PC-3 (cell line): ENCODE measurements around the gene GGCX. TPM values are rescaled to one million over a fixed set of nuclear protein-coding genes. Genes with fewer than 3 reads are reported as not detected.
A peak's percentile ranks its signal among the peaks of the same experiment; 100 is the strongest.

Experiments
- ATAC-seq: fragments of 200-7000 bp; cut with Tn5 transposase; 2 replicates; pipeline ENCODE4 v1.9.1; 2020; ENCODE audit warnings: mild to moderate bottlenecking, moderate library complexity
- BruUV-seq: library from RNA; stranded (reverse); fragments of 400-500 nt; replicated peaks from 2 replicates; lab custom pipeline; 2021; lab: Mats Ljungman, UMichigan
- CTCF ChIA-PET: fragments of 300-600 bp; sonication (Branson Sonifier 250); formaldehyde crosslinking; loops from one replicate; lab custom pipeline; 2022; ENCODE audit warnings: antibody characterized with exemption; lab: Charles Lee
- POLR2A ChIA-PET: fragments of 300-600 bp; sonication (Branson Sonifier 250); formaldehyde crosslinking; loops from one replicate; lab custom pipeline; 2022; ENCODE audit warnings: antibody characterized with exemption; ENCODE audit not compliant: unreplicated experiment; lab: Charles Lee
- DNase-seq: peaks from one replicate; pipeline ENCODE4 v3.0.0-alpha.2; 2015
- H2AFZ ChIP-seq: fragments of 300-600 bp; sonication (generic); 2 replicates; pipeline ENCODE4 v1.6.0; 2016; ENCODE audit warnings: antibody characterized with exemption, low read length
- H3F3A ChIP-seq: fragments of 300-600 bp; sonication (generic); one replicate; pipeline ENCODE4 v1.6.0; 2017; ENCODE audit warnings: antibody characterized with exemption, low read length, control low read depth, mild to moderate bottlenecking; ENCODE audit not compliant: unreplicated experiment
- H3K27ac ChIP-seq: fragments of 300-600 bp; sonication (generic); 2 replicates; pipeline ENCODE4 v1.5.1; 2016; ENCODE audit warnings: mild to moderate bottlenecking, low read length
- H3K27me3 ChIP-seq: fragments of 300-600 bp; sonication (generic); 2 replicates; pipeline ENCODE4 v1.6.1; 2016; ENCODE audit warnings: low read length, mixed read lengths
- H3K36me3 ChIP-seq: fragments of 300-600 bp; sonication (generic); 2 replicates; pipeline ENCODE4 v1.6.1; 2016; ENCODE audit warnings: low read depth, mixed run types, low read length, mixed read lengths
- H3K4me1 ChIP-seq: fragments of 300-600 bp; sonication (generic); 2 replicates; pipeline ENCODE4 v1.5.1; 2016; ENCODE audit warnings: low read length; ENCODE audit not compliant: insufficient read depth
- H3K4me2 ChIP-seq: fragments of 300-600 bp; sonication (generic); 2 replicates; pipeline ENCODE4 v1.6.0; 2016; ENCODE audit warnings: low read length
- H3K4me3 ChIP-seq: fragments of 300-600 bp; sonication (generic); 2 replicates; pipeline ENCODE4 v1.5.1; 2016; ENCODE audit warnings: mild to moderate bottlenecking, low read length, mixed read lengths
- H3K79me2 ChIP-seq: fragments of 300-600 bp; sonication (generic); 2 replicates; pipeline ENCODE4 v1.6.1; 2017; ENCODE audit warnings: low read length, mixed read lengths
- H3K9ac ChIP-seq: fragments of 300-600 bp; sonication (generic); 2 replicates; pipeline ENCODE4 v1.6.0; 2016; ENCODE audit warnings: mild to moderate bottlenecking, low read length
- H3K9me2 ChIP-seq: fragments of 300-600 bp; sonication (generic); replicated peaks from 2 replicates; pipeline ENCODE4 v1.6.1; 2016; ENCODE audit warnings: mixed run types, low read length, mixed read lengths
- H3K9me3 ChIP-seq: fragments of 300-600 bp; sonication (generic); 2 replicates; pipeline ENCODE4 v1.6.1; 2016; ENCODE audit warnings: low read length, mixed read lengths
- H4K20me1 ChIP-seq: fragments of 300-600 bp; sonication (generic); 2 replicates; pipeline ENCODE4 v1.6.1; 2016; ENCODE audit warnings: low read length, mixed read lengths
- EZH2 ChIP-seq: fragments of 300-600 bp; sonication (generic); IDR thresholded peaks from one replicate; pipeline ENCODE4 v1.6.1; 2017; ENCODE audit warnings: antibody characterized with exemption, mild to moderate bottlenecking, low read length; ENCODE audit not compliant: unreplicated experiment
- EZH2phosphoT487 ChIP-seq: fragments of 300-600 bp; sonication (generic); IDR thresholded peaks from 2 replicates; pipeline ENCODE4 v1.6.1; 2018; ENCODE audit warnings: mild to moderate bottlenecking, antibody characterized with exemption, low read length, borderline replicate concordance
- intact Hi-C: fragments of 100-400 bp; cut with micrococcal nuclease; formaldehyde crosslinking; loops from 2 replicates; pipeline ENCODE4 v1.9.0; 2023
- total RNA-seq: library from RNA; depleted of rRNA; stranded (reverse); fragments of >200 nt; gene quantifications from 2 replicates; pipeline ENCODE4 v1.2.3, GENCODE V29; 2014
- TF ChIP-seq, protein P1 (sequence below): fragments of 300-600 bp; sonication (generic); conservative IDR thresholded peaks from 2 replicates; pipeline ENCODE4 v1.5.1; 2017; ENCODE audit warnings: antibody characterized with exemption, low read depth, mild to moderate bottlenecking, low read length

The GGCX gene
- total RNA-seq, 1 experiment from 2014 or later, result 46.7 TPM

DNA sequence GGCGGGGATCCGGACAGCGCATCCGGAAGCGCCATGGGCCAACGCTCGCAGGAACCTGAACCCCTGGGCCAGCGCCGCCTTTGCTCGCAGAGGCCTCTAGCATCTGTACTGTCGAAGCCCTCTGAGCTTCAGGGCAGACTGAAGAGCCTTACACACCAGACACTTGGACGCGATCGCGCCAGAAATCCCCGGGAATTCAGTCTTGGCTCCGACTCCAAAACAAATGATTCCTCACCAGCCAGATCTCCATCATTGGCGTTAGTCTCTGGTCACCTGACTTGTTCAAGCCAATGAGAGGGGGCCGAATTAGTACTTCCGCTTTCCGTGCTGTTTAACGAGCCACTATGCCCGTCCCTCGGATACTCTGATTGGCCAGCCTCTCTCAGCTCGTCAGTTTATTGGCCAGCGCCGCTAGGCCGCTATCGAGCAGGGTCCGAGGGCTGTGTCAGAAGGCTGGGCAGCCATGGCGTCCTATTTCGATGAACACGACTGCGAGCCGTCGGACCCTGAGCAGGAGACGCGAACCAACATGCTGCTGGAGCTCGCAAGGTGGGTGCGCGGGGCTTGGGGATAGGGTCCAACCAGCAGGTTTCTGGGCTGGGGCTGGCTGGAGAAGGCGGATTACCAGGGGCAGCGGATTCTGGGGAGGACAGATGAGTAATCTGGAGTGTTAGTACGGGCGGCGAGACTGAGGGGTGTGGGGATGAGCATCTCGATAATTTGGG, 34.2 kb upstream of the GGCX start, which contains the start of gene RNF181:
Gene RNF181 (plus strand): TSS at position 445 of the 725 bp plus-strand sequence. CDS start 19 bp downstream, at position 464.
- intact Hi-C loops, result loop anchor here (2.0 kb wide), 1 partner anchor 175 kb away; no protein-coding TSS in a partner anchor
- Histone ChIP-seq H3K9me3 (no peaks in the 10 kb centered on the region), H3K27me3 (no peaks in the 10 kb centered on the region), H3F3A (no peaks in the 10 kb centered on the region), H3K36me3 (peaks cover 13% of the 10 kb centered on the region; the same call in 1 of the 2 replicates), H3K9ac (peak within 1 kb of the TSS; percentile 79), H3K27ac (peak within 1 kb of the TSS; percentile 69), H3K4me1 (peaks cover 20% of the 10 kb centered on the region), H3K79me2 (peaks cover 20% of the 10 kb centered on the region), H3K4me2 (peak within 1 kb of the TSS; percentile 97), H2AFZ (peak within 1 kb of the TSS; percentile 75), H4K20me1 (no peaks in the 10 kb centered on the region), H3K9me2 (no peaks in the 10 kb centered on the region), H3K4me3 (peak within 1 kb of the TSS; percentile 85)
- no TSS peak for BruUV-seq
- DNase-seq (peak; percentile 99), ATAC-seq (peak; percentile 97)
- TF ChIP-seq, protein P1, sequence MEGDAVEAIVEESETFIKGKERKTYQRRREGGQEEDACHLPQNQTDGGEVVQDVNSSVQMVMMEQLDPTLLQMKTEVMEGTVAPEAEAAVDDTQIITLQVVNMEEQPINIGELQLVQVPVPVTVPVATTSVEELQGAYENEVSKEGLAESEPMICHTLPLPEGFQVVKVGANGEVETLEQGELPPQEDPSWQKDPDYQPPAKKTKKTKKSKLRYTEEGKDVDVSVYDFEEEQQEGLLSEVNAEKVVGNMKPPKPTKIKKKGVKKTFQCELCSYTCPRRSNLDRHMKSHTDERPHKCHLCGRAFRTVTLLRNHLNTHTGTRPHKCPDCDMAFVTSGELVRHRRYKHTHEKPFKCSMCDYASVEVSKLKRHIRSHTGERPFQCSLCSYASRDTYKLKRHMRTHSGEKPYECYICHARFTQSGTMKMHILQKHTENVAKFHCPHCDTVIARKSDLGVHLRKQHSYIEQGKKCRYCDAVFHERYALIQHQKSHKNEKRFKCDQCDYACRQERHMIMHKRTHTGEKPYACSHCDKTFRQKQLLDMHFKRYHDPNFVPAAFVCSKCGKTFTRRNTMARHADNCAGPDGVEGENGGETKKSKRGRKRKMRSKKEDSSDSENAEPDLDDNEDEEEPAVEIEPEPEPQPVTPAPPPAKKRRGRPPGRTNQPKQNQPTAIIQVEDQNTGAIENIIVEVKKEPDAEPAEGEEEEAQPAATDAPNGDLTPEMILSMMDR, result no peak
- no peak for TF ChIP-seq EZH2phosphoT487
- TF ChIP-seq EZH2, result no peak
- POLR2A ChIA-PET, result interaction anchor here (0.6 to 1.6 kb wide), 5 partner anchors 16 to 1014 kb away, joined by 3 to 5 read pairs (median 4); partner anchors contain the start of genes C2orf68 and MAT2A
- CTCF ChIA-PET, result interaction anchor here (0.6 to 0.7 kb wide), 2 partner anchors 53 to 242 kb away, joined by 3 to 4 read pairs; no protein-coding TSS in a partner anchor

DNA sequence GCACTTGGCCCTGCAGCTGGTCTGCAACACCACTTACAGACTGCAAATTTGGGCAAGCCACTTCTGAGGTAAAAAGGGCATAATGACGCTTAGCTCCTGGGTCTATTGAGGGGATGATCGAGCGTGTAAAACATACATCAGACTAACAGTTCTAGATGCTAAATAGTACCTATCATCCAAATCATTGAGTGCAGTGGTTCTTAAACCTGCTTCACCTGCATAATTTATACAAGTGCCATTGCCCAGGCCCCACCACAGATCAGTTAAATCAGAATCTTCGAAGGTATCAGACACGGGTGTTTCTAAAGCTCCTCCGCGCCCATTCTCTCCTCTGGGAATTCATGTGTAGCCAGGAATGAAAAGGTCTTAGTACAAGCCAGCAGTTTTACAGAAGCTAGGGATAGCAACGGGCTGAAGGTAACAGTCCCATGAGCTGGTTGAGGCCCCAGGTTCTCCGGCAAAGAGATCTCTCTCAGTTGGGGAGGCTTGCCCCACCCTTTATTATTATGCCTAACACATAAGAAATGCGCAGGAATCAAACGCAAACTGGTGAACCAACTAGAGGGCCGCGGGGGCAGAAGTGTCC, 33.5 kb upstream of the GGCX start:
- POLR2A ChIA-PET, result interaction anchor here (0.6 to 1.6 kb wide), 5 partner anchors 17 to 1014 kb away, joined by 3 to 5 read pairs (median 4); partner anchors contain the start of genes C2orf68 and MAT2A
- Histone ChIP-seq H3K36me3 (peaks cover 13% of the 10 kb centered on the region; the same call in 1 of the 2 replicates), H3K9me3 (no peaks in the 10 kb centered on the region), H3K9me2 (no peaks in the 10 kb centered on the region), H2AFZ (peak overlapping the region; percentile 75), H3K27ac (peak overlapping the region; percentile 69), H4K20me1 (no peaks in the 10 kb centered on the region), H3F3A (no peaks in the 10 kb centered on the region), H3K4me1 (peaks cover 24% of the 10 kb centered on the region), H3K4me3 (peak overlapping the region; percentile 85), H3K79me2 (peaks cover 20% of the 10 kb centered on the region), H3K4me2 (peak overlapping the region; percentile 91), H3K9ac (peak overlapping the region; percentile 79), H3K27me3 (no peaks in the 10 kb centered on the region)
- TF ChIP-seq, protein P1, result no peak
- TF ChIP-seq EZH2phosphoT487, result no peak
- no peak for TF ChIP-seq EZH2
- BruUV-seq, result TSS peak; percentile 85
- intact Hi-C loops, result loop anchor here (2.0 kb wide), 1 partner anchor 174 kb away; no protein-coding TSS in a partner anchor
- DNase-seq (no peak), ATAC-seq (no peak)
- CTCF ChIA-PET, result interaction anchor here (0.6 kb wide), 1 partner anchor 54 kb away, joined by 4 read pairs; no protein-coding TSS in a partner anchor
